ENCODE data around the gene P2RX7.

Gene P2RX7

DNA sequence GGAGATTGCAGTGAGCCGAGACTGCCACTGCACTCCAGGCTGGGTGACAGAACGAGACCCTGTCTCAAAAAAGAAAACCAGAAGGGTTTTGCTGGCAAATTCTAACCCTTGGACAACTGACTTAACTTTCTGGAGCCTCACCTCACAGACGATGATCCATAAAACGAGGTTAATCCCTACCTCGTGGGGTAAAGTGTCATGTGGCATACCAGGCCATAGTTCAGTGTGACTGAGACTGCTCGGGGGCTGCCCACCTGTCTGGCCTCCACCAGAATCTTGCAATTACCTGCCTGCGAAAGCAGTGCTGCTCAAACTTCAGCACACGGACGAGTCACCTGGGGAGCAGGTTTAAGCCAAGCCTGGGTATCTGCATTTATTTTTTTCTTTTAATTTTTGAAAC, 104.1 kb downstream of the P2RX7 start:
- no peak for DNase-seq

GRCh38 chr12:121237415-121237814, 104.7 kb downstream of the P2RX7 start:
- DNase-seq = no peak
